Activated T-cell treated with anti-CD3 and anti-CD28 coated beads for 48 hours (primary cell): ENCODE results near the gene RIC3.
"Not testable (repeated sequence)": the region's sequence is repeated elsewhere in the genome, so short reads cannot be mapped to it uniquely, and the experiment has no call there.

Experiments used
- DNase-seq: peaks from one replicate; pipeline ENCODE4 v3.0.0-alpha.2; 2020; ENCODE audit warnings: low read depth

The RIC3 gene

GRCh38 chr11:8190431-8190830 lies 21.6 kb upstream of the RIC3 start:
- DNase-seq, result no peak

- no peak for DNase-seq
Measured at GRCh38 chr11:8186429-8186828, 17.6 kb upstream of the RIC3 start.

GRCh38 chr11:8183111-8183510 lies 14.3 kb upstream of the RIC3 start:
- no peak for DNase-seq

DNA sequence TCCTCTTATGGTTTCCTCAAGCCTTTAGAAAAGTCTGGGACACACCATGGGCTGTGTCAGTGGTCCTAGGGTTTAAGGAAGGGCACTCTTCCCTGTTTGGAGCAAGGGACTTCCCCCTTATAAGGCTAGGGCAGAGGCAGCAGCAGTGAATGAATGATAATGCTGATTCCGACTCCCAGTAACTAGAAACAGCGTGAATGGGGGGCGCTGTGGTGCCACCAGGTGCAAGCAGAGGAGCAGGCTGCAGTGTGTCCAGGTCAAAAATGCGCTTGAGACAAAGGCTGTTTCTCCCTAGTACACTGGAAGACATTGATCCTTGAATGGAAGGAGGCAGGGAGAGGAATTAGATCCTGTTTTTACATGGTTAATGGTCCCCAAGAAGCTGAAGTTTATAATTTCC lies 11.6 kb upstream of the RIC3 start:
- no peak for DNase-seq

DNA sequence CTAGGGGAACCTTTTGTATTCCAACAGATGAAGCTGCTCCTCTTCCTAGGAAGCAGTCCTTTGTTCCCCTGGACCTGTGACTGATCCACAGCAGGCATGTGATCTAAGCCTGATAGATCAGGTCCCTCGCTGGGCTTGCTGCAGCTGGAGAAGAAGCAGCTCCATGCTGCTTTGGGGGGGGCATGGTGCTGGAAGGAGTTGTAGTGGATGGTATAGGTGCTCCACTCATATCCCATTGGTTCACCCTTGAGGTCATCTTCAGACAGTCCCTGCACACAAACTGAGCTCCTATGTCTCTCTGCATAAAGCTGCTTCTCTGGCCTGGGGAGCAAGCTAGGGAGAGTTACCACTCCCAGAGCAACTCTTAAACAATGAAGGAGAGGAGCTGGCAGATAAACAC lies 9.5 kb upstream of the RIC3 start:
- DNase-seq, result no peak

DNA sequence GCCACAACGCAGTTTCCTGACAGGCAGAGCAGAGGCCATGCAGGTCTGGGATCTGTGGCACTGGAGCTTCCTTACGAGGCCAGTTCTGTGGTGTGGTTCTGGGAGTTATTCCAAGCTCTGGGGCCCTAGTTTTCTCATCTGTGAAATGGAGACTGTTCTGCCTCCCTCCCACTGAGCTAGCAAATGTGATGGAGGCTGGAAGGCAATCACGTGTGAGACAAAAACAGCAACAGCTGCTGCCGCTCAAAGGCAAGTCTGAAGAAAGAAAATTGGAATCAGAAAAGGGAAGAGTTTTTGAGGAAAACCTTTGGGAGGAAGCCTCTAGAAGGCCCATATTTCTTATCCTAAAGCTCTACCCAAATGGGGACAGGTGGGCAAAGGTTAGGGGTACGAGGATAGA lies 8.3 kb upstream of the RIC3 start:
- DNase-seq, result no peak

DNA sequence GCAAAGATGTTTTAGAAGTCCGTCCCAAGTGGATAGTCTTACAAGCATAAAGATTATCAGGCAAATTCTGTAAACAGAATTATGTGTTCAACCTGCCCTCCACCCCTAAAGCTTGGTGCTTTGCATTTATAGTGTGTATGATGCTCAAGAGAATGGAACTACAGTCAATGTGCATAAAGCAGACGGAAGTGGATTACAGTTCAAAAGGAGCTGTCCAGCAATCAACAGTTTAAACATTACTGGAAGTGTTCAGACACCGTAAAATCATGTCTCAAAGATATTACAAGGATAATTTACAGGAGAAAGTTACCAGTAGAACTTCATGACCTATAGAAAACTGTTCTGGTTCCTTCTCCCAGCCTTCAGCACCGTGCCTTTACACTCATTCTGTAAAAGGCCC lies 1.0 kb downstream of the RIC3 start:
- DNase-seq, result no peak

- no peak for DNase-seq
Measured at GRCh38 chr11:8164746-8165145, 4.1 kb downstream of the RIC3 start.

- not testable (repeated sequence) for DNase-seq
Measured at GRCh38 chr11:8161627-8162304, 7.1 kb downstream of the RIC3 start.

DNA sequence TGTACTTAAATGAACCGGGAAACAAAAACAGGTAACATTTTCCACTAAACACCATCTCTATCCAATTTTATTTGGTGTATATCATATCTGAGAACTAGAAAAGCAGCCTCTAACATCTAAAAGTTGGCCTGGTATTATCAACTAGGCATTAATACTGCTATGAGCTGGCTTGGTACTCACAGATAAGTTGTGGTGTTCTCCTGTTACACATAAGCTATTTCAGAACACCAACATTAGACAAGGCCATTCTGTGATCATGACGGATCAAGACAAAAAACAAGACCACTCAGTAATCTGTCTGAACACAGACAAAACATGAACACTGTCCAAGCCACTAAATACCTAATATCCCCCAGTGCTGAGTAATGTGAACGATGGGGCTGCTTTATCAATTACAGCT lies 11.9 kb downstream of the RIC3 start:
- DNase-seq, result no peak

DNA sequence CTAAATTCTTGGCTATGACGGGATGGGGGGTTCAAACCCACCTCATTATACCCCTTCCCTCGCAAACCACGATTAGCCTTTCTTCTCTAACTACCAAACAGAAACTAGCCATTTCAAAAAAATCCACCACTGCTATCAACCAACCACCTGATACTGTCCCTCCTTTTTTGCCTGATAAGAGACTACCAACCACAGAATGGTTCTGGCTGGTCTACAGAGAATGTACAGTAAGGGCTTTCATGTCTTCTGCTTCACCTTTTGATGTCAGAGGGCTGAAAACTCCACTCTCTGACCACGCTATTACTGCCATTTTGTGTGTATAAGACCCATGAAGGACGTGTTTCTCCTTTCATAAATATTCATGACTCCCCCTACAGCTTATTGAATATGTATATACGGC lies 19.1 kb downstream of the RIC3 start:
- DNase-seq, result no peak

- no peak for DNase-seq
Measured at GRCh38 chr11:8138526-8138925, 30.3 kb downstream of the RIC3 start.

DNA sequence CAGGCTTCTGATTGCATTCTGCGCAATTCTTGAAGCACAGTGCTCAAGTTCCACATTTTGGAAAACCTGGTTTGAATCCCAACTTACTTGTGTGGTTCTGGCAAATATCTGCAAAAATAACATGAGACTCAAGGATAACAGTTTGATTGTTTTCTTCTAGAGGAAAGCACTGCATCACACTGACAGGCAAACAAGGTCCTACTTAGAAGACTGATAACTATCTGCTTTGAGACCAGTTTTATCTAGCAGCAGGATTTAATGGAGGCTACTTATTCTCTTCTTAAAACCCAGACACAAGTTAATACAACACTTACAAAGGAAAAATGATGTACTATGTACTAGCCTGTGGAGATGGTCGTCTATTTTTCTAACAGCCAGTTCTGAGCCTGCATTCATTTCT lies 41.4 kb downstream of the RIC3 start:
- no peak for DNase-seq

GRCh38 chr11:8126649-8127289 lies 42.1 kb downstream of the RIC3 start:
- no peak for DNase-seq

DNA sequence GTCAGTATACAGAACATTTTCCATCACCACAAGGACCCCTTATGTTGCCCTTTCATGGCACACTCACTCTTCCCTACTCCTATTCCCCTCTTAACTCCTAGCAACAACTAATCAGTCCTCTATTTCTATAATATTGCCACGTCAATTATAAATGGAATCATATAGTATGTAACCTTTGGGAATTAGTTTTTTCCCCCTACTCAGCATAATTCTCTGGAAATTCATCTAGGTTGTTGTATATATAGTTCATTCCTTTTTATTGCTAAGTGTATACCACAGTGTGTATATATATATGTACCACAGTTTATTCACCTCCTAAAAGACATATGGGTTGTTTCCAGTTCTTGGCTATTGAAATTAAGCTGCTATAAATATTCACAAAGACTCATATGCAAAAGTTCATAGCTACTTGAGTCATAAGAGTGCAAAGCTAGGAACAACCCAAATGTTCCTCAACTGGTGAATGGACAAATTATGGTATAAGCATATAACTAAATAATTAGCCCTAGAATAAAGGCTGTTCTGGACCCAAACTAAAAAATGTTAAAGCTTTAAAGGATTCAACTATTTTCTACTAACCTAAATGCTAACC lies 46.6 kb downstream of the RIC3 start:
- no peak for DNase-seq

DNA sequence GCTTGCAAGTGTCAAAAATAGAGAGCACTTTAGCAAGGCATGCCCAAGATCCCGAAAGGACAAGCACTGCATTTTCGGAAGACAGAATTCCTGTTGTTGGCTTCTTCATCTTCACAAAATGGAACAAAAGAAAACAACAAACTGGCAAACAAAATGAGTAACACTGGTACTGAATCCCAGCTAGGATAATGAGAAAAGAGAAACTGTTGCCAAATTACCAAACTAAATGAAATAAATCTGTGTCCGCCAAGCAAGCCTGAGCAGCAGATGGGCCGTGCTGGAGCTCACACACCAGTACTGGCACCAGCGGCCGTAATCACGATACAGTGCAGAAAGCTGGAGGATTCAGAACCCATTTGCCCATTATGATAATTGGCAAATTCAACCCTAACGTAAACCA lies 57.2 kb downstream of the RIC3 start:
- DNase-seq, result no peak

DNA sequence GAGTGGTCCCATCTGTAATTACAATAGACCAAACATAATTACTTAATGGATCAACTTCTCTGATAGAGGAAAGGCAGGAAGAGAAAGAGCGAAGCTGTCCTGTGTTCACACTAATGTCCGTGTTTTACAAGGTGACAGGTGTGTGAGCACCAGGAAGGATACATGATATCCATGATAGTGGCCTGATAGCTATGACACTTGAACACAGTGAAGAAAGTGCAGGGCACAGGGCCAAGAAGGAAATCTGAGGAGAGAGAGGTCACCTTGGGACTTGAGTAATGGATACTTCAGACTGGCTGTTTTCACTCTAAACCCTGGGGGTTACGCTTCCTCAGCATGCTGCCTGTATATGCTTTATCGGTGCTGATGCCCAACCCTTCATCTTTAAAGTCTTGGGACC lies 58.4 kb downstream of the RIC3 start:
- no peak for DNase-seq

DNA sequence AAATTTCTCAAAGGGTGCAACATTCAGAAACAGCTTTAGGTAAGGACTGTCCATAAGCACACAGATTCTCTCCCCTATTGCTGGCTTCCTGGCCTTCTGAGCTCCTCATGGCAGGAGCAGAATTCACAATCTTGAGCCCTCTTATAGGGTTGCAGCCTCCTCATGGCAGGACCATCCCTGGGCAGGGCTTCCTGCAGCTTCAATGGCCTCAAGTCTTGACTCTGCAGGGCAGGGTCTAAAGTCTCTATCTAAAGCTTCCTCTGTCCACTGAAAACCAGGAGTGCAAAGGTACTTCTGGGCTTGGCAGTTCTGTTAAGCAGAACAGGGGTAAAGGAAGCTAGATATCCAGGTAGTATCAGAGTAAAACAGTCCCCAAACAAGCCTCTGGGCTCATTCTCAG lies 59.1 kb downstream of the RIC3 start:
- DNase-seq, result no peak

DNA sequence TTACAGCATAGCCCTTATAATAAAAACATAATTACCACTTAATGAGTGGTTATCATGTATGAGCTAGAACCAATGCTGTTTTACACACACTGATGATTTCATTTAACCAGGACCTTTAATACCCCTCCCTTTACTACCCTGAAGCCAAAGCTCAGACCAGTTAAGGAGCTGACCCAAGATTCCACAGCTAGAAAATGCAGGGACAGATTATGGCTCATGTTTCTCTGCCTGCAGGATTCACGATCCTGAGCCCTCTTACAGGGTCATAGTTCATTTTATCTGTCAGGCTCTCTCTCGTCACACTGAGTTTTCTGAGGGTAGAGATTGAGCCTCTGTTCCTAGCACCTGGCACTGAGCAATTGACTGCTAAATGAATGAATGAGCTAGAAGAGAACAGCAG lies 60.4 kb downstream of the RIC3 start:
- no peak for DNase-seq

DNA sequence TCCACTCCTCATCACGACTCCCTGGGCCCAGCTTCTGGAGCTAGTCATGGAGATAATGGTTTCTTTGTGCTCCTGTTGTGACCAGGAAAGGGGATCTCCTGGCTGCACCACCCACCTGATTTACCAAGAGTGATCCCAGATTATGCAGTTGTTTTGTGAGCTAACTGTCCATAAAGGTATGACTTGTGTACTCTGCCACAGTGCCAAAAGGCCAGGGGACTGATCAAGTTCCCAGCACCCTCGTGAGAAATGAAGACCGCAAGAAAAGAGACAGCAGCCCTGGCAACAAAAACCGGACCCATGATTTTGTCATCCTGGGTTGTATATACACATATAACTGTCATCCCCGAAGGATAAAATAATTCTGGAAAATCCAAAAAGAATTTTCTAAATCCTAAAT lies 61.2 kb downstream of the RIC3 start:
- no peak for DNase-seq

GRCh38 chr11:8106679-8107078 lies 62.1 kb downstream of the RIC3 start:
- DNase-seq, result no peak

GRCh38 chr11:8105666-8106065 lies 63.2 kb downstream of the RIC3 start:
- no peak for DNase-seq

DNA sequence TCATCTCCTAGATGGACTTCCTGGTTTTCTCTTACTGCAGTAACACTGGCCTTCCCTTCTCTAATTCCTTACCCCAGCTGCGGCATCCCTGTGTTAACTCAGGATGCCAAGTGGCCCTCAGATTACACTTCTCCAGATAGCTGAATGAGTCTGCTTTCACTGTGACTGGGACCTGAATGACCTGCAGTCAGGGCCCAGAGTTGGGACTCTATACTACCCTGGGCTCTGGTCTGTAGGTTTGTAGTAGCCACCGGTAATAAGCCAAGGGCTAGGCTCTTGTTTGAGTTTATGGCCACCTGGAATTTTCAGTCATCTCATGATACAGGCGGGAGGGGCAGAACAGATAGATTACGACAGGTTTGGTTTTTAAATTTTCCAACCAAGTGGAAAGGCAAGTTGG lies 63.7 kb downstream of the RIC3 start:
- no peak for DNase-seq

- no peak for DNase-seq
Measured at GRCh38 chr11:8103909-8104308, 64.9 kb downstream of the RIC3 start.
